Fibroblast of gingiva (primary cell): ENCODE results near the gene PPFIA1.
A peak's percentile ranks its signal among the peaks of the same experiment; 100 is the strongest.

Experiments
- DNase-seq: peaks from one replicate; pipeline ENCODE4 v3.0.0-alpha.2; 2011; ENCODE audit warnings: low read depth

The PPFIA1 gene

DNA sequence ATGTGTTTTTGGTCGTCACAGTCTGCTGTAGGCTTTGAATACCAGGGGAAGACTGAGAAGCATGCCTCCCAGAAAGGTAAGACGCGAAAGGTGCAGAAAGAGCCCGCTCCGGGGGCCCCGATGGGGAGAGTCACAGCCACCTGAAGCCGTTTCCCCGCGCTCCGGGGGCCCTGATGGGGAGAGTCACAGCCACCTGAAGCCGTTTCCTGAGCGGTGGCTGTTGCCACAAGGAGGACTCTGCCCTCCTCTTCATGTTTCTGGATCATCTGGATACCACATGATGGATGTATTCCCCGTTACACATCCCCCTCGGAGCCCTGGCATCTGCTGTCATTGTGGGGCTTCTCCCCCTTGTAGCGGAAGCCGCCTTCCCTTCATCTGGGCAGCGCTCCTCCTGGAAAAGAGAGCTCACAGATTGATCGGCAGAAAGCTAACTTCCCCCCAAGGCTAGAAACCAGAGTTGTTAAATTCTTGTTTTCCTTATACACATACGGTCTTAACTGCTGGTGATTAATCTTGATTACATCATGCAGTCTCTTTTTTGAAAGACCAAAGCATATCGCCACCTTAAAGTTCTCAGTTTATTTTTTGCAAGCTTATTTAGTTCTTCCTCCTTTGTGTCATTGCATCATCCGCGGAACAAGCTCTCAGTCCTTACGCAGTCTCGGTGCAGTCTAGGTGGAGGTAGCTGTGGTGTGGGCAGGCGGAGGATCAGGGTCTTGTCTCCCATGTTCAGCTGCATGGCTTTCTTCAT lies 145.3 kb downstream of the PPFIA1 start:
- no peak for DNase-seq

DNA sequence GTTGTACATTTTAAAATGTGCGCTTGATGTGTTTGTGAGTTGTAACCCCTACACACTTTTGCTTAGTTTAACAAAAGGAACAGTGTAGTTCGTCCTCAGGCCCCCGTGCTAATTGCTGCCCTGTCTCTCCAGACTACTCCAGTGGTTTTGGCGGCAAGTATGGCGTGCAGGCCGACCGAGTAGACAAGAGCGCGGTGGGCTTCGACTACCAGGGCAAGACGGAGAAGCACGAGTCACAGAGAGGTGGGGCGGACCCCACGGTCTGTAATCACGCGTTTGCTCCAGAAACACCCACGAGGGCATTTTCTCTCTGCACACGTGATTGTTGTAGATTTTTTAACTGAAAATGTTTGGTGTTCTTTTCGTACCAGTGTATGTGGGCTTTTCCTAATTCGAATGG lies 146.4 kb downstream of the PPFIA1 start:
- DNase-seq: no peak

DNA sequence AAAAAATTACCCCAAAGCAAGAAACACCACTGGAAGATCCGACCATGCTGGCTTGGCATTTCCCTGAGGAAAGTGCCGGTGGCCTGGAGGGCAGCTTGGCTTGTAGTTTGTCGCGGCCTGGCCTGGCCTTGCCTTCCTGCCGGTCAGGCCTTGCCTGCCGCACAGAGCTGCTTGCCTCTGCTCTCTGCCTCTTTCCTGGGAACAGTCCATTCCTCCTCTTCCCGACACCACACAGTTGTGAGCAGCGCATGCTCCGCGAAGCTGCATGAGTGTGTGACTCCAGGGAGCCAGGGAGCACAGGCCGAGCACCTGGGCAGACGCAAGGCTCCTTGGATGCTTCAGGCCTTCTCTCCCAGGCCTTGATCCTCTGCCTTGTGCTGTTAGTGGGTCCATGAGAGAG lies 147.6 kb downstream of the PPFIA1 start:
- no peak for DNase-seq

DNA sequence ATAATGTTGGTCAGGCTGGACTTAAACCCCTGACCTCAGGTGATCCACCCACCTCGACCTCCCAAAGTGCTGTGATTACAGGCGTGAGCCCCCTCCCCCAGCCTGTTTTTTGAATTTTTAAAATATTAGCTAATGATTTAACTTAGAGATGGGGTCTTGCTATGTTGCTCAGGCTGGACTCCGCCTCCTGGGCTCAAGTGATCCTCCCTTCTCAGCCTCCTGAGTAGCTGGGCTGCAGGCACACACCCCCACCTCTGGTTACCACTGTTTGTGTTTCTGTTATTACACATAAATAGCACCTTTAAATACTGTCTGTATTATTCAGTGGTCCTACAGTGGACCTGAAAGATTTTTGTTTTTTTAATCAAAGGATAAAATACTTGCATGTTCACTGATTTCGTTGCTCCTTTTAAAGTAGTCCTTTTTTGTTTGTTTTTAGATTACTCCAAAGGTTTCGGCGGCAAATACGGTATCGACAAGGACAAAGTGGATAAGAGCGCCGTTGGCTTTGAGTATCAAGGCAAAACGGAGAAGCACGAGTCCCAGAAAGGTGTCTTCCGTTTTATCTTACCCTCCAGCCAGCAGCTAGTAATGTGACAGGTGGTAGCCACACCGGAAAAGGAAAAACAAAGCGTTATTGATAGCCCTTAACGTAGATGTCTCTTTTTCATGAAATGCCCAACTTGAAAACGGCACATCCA lies 149.0 kb downstream of the PPFIA1 start:
- DNase-seq: no peak

DNA sequence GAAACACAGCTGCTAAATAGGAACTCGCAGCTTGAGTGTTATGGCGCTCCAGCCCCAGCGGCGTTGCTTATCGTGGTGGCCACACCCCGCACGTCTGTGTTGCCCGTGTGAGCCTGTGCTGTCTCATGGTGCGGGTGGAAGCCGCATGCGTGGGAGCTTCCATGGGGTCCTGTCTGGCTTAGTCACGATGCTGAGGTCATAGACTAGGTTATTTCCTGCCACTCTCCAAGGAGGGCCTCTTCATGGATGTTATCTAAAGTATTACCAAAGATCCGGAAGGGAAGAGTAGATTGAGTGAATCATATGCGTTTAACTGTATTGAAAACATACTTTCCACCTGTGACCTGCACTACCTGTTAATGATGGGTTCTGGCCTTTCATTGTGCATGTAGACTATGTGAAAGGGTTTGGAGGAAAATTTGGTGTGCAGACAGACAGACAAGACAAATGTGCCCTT lies 149.5 kb downstream of the PPFIA1 start:
- DNase-seq: no peak

DNA sequence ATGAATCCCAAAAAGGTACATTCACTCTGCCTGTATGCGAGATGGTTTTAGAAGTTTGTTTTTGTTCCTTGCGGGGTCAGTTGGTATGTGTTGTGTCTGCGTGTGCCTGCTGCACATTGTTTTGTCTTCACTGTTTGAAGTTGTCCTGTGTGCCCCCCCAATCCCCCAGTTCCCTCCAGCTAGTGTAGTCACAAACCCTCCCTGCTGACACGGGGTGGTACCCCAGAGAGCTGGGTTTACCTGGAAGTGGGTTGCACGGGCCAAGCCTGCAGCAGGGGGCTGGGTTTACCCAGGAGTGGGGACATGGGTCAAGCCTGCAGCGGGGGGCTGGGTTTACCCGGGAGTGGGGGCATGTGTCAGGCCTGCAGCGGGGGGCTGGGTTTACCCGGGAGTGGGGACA lies 150.0 kb downstream of the PPFIA1 start:
- DNase-seq: no peak

DNA sequence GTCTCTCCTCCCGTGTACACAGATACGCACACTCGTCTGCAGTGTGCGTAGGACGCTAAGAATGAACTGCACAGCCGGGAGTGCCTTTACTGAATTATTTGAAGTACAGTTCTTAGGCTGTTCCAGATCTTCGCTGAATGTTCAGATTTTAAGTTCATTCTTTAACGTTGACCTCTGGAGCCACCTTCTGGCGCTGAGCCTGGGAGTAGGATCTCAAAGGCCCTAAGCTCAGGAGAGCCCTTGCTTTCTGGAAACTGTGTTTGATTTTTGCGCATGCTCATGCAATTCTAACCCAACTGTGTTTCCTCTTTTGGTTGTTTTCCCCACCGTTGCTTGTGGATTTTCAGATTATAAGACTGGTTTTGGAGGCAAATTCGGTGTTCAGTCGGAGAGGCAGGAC lies 150.6 kb downstream of the PPFIA1 start:
- no peak for DNase-seq

DNA sequence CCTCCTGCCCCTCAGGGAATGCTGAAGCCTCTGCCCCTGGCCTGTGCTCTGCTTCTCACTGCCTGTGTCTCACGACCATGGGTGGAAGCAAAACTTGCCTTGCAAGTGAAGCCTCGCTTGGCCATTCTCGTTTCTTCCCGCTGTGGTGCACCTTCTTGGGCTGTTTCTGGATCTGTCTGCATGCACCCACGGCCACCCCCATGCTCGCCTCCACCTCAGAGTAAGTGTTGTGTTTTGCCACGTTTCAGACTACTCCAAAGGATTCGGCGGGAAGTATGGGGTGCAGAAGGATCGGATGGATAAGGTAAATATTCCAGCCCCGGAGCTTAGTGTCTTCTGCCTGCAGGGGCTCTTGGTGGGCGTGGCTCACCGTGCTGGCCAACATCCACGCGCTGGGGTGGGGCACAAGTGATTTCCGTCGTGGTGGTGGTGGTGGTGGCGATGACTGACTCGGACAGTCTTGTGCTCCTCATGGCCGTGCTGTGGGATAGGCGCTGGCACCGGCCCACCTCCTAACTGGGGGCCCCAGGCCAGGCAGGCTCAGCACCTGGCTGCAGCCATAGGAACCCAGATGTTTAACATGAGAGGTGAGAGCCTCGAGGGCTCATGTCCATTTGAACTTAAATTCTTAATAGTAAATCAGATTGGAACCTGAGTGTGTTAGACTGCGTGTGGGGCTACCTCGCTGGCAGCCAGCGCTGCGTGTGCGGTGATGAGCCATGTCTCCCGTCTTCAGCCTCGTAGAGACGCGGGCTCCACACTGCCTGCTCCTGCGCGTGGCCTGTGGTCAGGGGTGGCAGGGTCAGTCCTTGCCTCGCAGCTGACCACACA lies 152.4 kb downstream of the PPFIA1 start:
- DNase-seq: no peak

DNA sequence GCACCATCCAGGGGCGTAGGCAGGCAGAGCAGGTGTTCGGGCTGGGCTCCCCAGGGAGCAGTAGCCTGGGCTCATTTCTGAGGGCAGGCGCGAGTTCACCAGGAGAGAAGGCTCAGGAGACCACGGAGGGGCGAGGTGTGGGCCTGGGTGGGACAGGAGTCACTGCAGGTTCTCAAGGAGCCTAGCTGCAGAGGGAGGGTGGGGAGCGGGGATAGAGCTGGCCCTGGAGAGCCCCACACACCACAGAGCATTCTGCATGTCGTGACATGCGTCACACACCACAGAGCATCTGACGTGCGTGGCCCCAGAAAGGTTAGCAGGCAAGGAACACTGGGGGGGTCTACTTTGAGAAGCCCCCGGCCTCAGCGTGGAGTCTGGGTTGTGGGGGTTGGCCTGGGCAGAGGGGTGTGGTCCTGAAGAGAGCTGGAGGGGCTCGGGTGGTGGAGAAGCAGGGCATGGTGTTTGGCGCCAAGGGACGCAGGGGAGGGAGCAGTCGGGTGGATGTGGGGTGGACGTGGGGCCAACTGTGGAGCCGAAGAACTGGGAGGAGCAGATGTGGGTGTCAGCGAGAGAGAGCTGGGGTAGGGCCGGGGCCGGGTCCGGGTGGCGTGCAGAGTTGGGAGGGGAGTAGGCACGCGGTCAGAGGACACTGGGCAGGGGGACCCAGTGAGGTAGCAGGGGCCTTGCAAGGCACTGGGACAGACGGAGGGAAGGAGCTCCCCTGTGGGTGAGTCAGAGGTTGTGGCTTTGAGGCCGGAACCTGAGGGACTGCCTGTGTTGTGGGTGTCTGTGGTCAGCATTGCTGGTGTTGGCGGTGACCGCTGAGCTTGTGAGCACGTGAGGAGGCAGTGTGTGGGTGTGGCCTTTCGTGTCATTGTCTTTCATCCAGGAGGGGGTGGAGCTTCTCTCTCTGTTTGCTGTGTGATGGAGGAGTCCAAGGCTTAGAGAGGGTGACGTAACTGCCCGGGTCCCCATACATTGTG lies 153.3 kb downstream of the PPFIA1 start:
- peak; percentile 67 for DNase-seq

DNA sequence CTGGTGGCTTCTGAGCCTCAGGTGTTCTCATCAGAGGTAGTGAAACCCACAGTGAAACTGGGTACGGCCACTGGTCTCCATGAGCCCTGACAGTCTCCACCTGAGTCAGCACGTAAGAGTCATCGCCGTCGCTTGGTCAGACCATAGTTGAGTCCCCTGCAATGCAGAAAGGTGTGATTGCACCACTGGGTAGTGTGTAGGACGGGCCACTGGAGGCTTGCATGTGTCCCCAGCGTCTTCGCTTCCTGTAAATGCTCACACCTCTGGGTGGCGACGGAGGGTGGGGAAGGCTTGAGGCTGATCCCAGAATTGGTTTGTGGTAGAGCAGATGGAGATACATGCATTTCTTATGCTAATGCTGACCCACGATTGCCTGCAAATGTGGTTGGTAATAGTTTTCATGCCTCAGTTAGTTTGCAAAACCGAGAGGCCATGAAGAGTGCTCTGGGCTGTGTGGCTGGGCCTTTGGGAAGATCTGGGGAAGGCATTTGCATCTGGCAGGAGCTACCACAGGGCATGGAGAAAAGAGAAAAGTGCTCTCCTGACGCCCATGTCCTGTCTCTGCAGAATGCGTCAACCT lies 154.4 kb downstream of the PPFIA1 start:
- DNase-seq: no peak

DNA sequence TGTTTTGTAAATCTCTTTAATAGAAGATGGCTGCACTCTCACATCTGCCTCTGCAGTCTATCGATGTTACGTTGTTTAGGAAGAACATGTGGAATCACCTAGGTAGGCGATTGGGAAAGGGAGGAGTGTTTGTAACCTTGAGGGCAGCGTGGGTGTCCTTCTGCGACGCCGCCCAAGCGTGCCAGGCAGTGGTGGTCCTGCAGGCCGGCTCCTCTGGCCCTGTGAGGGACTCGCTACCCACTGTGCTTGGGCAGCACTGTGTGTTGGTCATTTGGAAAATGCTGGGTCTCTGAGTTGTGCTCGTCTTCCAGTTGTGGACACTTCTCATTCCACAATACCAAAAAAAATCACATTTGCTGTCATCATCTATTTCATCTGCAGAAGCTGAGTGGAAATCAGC lies 156.9 kb downstream of the PPFIA1 start:
- no peak for DNase-seq

DNA sequence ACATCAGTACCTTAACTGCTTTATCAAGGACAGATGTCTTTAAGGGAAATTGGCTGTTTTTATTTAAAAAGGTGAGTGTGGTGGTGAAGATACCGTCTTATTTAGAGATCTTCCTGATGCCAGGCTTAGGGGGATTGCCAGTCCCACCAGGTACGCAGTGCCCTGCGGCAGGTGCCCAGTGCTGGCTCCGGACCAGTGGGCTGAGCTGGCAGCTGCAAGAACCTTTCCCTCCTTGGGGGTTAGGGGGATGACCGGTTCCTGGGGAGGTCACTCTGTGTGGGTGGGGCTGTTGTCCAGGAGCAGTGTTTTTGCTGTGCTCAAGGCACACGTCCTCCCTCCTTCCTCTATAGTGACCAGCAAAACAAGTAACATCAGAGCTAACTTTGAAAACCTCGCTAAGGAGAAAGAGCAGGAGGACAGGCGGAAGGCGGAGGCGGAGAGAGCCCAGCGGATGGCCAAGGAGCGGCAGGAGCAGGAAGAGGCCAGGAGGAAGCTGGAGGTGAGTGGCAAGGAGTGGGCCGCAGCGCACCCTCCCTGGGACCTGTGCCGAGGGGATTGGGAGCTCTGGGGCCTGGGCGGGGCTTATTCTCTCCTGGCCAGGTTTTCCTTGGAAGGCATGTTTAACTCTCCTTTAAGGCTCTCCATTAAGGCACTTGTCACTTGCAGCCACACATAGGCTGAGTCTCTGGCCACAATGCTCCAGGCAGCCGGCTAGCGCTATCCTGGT lies 158.4 kb downstream of the PPFIA1 start:
- DNase-seq: no peak

DNA sequence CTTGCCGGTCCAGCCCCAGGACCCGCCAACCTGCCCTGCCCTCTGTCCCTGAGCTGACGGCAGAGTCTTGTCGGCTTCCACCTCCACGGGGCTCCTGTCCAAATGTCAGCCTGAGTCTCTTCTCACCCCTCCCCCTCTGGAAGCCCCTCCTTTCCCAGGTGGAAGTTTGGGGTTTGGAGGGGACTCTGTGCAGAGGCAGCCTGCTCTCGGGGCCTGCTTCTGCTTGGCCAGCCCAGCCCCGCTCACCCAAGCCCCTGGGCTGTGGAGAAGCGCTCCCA lies 158.9 kb downstream of the PPFIA1 start:
- DNase-seq: no peak

DNA sequence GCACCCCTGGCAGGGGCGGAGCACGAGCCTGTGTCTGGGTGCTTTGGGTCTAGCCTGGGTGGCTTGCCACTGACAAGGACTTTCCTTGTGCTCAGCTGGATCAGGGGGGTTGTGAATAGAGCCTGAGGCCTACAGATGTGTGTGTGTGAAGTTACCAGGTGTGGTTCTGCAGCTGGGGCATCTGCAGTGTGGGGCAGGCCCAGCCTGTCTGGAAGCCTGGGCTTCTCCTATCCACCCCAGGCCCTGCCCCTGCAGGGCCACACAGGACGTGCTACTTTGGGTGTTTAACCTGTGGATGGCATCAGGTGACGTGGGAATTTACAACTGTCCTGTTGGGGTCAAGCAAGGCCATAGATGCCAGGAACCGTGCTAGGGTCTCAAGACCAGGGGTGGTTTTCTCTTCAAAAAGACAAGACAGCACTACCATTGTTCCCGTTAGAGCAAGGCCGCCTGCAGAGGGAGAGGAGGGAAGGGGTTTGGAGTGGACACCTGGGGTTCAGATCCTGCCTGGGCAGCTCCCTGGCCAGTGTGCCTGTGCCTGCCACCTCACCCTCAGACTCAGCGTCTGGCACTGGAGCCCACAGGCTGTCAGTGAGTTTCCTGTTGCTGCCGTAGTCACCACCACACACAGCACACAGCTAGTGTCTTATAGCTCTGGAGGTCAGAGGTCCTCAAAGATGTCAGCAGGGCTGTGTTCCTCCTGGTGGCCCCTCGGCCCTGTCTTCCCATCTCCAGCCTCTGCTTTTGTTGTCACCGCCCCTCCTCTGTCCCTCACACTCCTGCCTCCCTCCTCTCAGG lies 159.4 kb downstream of the PPFIA1 start:
- no peak for DNase-seq

DNA sequence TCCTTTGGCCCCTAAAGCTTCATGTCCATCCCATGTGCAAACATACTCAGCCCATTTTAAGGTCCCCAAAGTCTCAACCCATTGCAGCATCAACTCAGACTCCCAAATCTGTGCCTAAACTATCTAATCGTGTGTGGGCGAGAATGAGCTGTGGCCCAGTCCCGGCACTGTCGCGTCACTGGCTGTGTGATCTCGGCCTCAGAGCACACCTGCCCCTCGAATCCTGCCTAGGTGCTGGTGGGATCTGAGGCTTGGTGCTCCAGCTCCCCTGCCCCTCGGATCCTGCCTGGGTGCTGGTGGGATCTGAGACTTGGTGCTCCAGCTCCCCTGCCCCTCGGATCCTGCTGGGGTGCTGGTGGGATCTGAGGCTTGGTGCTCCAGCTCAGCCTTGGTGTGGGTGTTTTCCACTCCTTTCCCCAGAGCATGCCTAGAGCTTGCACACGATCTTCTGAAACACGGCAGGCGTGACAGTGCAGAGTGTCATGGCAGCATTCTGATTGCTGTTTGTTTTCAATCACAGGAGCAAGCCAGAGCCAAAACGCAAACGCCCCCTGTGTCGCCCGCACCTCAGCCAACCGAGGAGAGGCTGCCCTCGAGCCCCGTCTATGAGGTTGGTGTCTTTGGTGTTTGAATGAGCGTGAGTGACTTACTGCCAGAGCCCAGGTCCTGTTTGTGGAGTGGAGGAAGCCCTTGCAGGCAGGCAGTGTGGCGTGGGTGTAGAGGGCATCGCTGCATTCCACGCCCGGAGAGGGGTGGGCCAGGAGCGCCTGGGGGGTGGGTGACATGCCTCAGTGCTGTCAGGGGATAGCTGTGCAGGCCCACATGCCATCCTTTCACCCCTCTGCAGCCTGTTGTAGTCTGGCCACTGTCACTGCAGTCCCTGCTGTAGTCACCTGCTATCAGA lies 160.4 kb downstream of the PPFIA1 start:
- DNase-seq: no peak

DNA sequence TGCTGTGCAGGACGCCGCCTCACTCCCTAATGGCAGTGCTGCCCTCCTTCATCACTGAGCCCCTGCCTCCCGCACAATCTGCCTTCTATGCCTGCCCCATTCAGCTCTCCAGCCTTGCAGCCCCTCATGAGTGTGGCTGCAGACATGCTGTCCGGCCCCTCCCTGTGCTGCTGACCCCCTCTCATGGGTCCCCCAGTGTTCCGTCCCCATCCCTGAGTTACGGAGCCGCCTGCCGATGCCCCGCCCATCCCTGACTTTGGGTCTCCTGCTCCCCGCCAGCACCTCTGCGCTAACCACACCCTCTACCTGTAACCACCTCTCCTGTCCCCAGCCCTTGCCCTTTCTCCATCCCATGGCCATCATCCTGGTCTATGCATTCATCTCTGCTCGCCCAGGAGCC lies 161.1 kb downstream of the PPFIA1 start:
- DNase-seq: no peak

DNA sequence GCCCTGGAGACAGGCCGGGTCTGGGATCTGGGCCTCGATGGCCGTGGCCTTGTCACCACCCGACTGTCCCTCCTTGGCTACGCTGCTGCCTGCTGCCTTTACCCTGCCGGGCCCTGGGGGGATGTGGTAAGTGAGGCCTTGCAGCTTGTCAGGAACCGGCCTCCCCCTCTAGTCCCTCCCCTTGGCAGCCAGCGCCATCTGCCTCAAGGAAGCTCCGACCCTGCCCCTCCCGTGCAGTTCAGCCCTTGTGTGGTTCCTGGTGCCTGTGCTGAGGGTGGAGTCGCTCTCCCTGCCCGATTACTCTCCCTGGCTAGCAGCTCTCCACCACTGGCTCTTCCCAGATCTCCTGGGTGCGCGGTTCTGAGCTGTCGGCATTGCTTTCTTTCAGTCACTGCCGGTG lies 161.6 kb downstream of the PPFIA1 start:
- no peak for DNase-seq

DNA sequence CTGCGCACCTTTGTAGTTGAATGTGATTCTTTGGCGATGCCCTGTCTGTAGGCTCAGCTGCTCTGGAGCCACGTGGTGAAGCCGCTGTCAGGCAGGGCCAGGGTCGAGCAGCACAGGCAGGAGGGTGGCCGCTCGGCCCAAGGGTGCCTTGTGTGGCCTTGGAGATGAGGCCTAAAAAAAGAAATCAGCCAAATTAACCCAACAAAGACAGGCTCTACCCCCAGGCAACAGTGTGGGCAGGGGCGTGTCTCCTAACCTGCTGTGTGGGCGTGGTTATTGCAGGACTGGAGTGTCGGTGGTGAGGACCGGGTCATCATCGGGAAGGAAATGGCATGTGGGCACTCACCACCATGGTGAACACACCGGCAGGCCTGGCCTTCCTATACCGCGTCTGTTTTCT lies 162.1 kb downstream of the PPFIA1 start:
- no peak for DNase-seq

DNA sequence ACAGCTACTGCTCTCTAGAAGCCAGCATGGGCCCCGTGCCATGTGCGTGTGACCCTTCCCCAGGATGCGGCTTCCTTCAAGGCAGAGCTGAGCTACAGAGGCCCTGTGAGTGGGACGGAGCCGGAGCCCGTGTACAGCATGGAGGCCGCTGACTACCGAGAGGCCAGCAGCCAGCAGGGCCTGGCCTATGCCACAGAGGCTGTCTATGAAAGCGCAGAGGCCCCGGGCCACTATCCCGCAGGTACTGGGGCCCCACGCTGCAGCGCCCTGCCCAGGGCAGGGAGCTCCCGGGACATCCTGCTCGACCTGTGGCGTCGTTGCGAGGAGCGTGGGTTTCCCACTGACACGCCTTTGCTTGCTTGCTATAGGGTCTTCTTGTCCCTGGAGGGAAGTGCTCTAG lies 162.5 kb downstream of the PPFIA1 start:
- no peak for DNase-seq
